DLD1 (cell line): Measurements from ENCODE around the gene SUPT7L.

Source experiments
- in situ Hi-C: cut with HindIII; loops from 2 replicates; pipeline ENCODE4 v1.10.0; 2017; ENCODE audit warnings: low sequenced_read_pairs

The SUPT7L gene, protein sequence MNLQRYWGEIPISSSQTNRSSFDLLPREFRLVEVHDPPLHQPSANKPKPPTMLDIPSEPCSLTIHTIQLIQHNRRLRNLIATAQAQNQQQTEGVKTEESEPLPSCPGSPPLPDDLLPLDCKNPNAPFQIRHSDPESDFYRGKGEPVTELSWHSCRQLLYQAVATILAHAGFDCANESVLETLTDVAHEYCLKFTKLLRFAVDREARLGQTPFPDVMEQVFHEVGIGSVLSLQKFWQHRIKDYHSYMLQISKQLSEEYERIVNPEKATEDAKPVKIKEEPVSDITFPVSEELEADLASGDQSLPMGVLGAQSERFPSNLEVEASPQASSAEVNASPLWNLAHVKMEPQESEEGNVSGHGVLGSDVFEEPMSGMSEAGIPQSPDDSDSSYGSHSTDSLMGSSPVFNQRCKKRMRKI

GRCh38 chr2:27663285-27664153 is at the start of gene SUPT7L, which contains the start of gene SLC4A1AP:
SUPT7L (minus strand) TSS chr2:27663614; CDS start chr2:27662192, 1,422 bp downstream.
SLC4A1AP (plus strand) TSS chr2:27663889; CDS start chr2:27663915, 26 bp downstream.
- in situ Hi-C loops: no loop called here

- in situ Hi-C loops: no loop called here
These were observed 49.8 kb upstream of the SUPT7L start for GRCh38 chr2:27713201-27713600.

DNA sequence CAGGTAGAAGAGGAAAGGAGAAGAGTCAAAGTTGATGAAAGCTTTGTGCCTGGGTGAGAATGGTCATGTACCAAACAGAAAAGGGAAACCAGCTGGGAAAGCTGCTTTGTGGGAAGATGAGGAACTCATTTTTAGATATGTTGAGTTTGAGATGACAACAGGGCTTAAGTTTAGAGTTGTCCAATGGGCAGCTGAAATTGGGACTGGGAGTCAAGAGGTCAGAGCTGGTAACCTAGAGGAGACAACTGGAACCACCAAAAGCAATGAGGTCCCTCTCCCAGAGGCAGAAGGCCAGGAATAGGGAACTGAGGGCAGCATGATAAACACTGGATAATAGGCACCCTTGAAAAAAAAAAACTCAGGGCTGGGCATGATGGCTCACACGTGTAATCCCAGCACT is 49.1 kb upstream of the SUPT7L start:
- in situ Hi-C loops: no loop called here

- in situ Hi-C loops: no loop called here
These were observed 48.4 kb upstream of the SUPT7L start for GRCh38 chr2:27711804-27712203.

- in situ Hi-C loops: no loop called here
These were observed 47.4 kb upstream of the SUPT7L start for GRCh38 chr2:27710640-27711430.

- in situ Hi-C loops: no loop called here
These were observed 46.7 kb upstream of the SUPT7L start for GRCh38 chr2:27709960-27710575.

GRCh38 chr2:27709326-27709725 is 45.9 kb upstream of the SUPT7L start:
- in situ Hi-C loops: no loop called here

DNA sequence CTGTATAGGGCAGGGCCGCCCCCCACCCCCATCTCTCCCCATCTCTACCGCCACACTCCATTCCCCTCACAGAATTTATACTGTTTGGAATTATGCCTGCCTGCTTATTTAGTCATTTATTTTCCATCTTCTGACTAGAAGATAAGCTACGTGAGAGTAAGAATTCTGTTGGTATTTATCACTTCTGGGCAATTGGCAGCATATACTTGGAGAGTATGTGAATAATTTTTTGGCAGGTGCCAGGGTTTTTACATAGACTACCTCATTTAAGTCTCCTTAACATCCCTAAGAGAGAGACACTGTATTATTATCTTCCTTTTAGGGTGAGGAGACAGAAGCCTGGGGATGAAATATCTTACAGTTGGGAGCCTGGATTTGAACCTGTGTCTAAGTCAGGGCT is 45.3 kb upstream of the SUPT7L start:
- in situ Hi-C loops: no loop called here

DNA sequence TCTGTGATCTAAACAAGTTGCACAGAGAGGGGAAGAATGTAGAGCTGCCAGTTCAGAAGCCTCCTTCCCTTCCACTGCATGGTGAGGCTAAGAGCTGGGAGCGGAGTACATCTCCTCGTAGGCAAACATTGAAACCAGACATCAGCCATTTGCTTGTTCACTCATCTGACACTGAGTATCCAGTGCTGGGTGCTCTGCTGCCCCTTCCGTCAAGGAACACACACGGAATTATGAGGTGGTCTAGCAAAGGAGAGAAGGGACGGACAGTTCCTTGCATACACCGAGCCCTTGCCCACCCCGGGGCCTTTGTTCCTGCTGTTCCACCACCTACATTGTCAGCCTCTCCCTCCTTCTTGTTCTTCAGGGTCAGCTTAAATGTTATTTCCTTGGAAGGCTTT is 44.8 kb upstream of the SUPT7L start:
- in situ Hi-C loops: no loop called here

GRCh38 chr2:27707462-27708256 is 44.2 kb upstream of the SUPT7L start:
- in situ Hi-C loops: no loop called here

DNA sequence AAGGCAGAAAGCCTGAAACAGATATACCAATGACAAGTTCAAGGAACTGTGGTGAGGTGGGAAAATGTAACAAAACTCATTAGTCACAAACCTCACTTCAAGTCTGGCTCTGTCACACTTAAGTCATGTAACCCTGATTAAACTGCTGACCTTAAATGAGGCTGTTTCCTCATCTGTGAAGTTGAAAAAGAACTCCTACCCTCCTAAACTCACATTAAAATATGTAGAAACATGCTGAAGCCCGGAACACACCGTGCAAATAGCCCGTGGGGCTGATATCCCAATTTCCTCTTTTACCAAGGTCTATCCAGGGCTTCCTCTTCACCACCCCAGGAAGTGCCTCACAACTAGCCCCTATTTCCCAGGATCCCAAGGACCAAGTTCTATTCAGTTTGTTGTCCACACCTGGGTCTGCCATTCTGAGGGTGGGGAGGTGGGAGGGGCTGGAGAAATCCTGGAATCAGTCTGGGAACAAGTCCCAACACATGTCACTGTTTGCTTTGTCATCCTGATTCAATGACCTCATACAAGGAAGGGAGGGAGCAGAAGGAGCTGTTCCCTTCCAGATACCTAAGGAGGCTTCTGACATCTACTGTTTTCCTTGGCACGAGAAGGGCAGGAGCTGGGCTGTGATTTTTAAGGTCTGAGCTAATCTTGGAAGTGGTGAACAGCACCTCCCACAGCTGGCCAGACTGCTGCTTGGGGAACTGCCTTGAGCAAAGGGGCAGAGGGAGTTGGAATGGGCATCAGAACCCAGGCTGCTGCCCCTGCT is 42.6 kb upstream of the SUPT7L start:
- in situ Hi-C loops: no loop called here

DNA sequence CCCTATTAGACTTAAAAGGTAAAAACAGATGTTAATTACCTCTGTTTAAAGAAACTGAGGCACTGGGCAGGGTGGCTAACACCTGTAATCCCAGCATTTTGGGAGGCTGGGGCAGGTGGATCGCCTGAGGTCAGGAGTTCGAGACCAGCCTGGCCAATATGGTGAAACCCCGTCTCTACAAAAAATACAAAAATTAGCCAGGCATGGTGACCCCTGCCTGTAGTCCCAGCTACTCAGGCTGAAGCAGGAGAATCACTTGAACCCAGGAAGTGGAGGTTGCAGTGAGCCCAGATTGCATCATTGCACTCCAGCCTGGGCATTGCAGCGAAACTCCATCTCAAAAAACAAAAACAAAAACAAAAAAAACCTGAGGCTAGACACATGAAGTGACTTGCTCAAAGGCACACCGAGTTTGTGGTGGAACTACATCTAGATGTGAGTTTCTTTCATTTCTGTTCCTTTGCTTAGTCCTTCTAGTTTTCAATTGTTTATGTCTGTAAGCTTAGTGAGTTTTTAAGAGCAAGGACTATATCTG is 41.0 kb upstream of the SUPT7L start:
- in situ Hi-C loops: no loop called here

- in situ Hi-C loops: no loop called here
These were observed 40.4 kb upstream of the SUPT7L start for GRCh38 chr2:27703638-27704341.

- in situ Hi-C loops: no loop called here
These were observed 38.9 kb upstream of the SUPT7L start for GRCh38 chr2:27702302-27702701.

DNA sequence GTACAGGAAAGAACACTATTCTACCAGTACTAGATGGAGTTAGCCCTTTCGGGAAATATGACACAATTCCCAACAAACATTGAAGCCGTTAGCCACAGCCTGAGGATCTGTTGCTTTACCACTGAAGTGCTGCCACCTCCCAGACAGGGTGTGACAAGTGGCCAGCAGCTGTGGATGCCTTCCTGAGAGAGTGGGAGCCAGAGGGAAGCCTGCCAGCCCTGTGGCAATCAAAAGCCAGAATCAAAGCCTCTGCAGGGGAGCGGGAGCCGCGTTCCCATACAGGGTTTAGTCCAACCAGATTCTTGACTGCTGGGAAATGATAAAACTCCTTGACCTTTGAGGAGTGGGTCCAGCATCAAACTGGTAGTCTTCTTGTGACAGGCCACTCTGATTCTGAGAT is 38.3 kb upstream of the SUPT7L start:
- in situ Hi-C loops: no loop called here

DNA sequence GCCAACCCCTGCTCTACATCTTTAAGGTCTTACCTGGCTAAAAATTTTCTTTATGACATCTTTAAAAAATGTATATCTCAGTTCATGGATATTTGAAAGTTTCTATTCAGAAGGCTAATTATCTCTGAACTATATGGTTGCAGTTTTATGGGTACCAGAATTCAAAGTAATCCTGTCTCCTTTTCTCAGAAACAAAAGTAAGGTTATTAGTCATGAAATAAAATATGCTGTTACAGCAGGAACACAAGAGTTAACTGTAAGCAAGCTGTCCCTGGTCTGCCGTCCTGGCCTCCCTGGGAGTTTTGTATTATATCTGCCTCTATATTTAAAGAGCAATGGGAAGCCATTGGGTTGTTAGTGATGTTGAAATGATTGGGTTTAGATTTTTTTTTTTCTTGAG is 34.2 kb upstream of the SUPT7L start:
- in situ Hi-C loops: no loop called here

- in situ Hi-C loops: no loop called here
These were observed 26.6 kb upstream of the SUPT7L start for GRCh38 chr2:27690052-27690451.

- in situ Hi-C loops: no loop called here
These were observed 26.0 kb upstream of the SUPT7L start for GRCh38 chr2:27689424-27689823.
